K562 (cell line): ENCODE measurements around the gene CHCHD4. TPM values are rescaled to one million over a fixed set of nuclear protein-coding genes. Genes with fewer than 3 reads are reported as not detected.
A peak's percentile ranks its signal among the peaks of the same experiment; 100 is the strongest.

ENCODE experiments used
- ARID1B ChIP-seq: fragments of 450-650 bp; IDR thresholded peaks from 2 replicates; pipeline ENCODE4 v1.6.1; 2016; ENCODE audit warnings: antibody characterized with exemption, mild to moderate bottlenecking, inconsistent platforms
- ATF7 ChIP-seq: fragments of 450-650 bp; IDR thresholded peaks from 2 replicates; pipeline ENCODE4 v1.7.1; 2014; ENCODE audit warnings: mild to moderate bottlenecking, moderate library complexity
- BCOR ChIP-seq: fragments of 450-650 bp; IDR thresholded peaks from 2 replicates; pipeline ENCODE4 v1.6.1; 2016
- DNMT1 ChIP-seq: fragments of 450-650 bp; IDR thresholded peaks from 2 replicates; pipeline ENCODE4 v1.6.1; 2016; ENCODE audit warnings: antibody characterized with exemption, mild to moderate bottlenecking
- ERF ChIP-seq: fragments of 450-650 bp; formaldehyde crosslinking; IDR thresholded peaks from 2 replicates; pipeline ENCODE4 v1.4.0; 2020; ENCODE audit warnings: mild to moderate bottlenecking, mixed read lengths
- GABPB2 ChIP-seq: fragments of 250-450 bp; sonication (Bioruptor Pico); conservative IDR thresholded peaks from 2 replicates; pipeline ENCODE4 v1.5.1; 2021; ENCODE audit warnings: mild to moderate bottlenecking
- HDAC2 ChIP-seq: fragments of 450-650 bp; IDR thresholded peaks from 2 replicates; pipeline ENCODE4 v1.6.1; 2016; ENCODE audit warnings: mild to moderate bottlenecking
- MYBL2 ChIP-seq, 2 experiments: fragments of 450-650 bp in 1 of 2; sonication (generic) in 1 of 2; formaldehyde crosslinking in 1 of 2; IDR thresholded peaks; 2 replicates each; pipeline versions ENCODE4 v1.6.1 to v1.8.1; 2017 to 2022; ENCODE audit warnings: borderline replicate concordance in 1 of 2, inconsistent platforms in 1 of 2, low read depth in 1 of 2, mild to moderate bottlenecking in 1 of 2, missing genetic modification reagents in 1 of 2, moderate library complexity in 1 of 2
- RBM14 ChIP-seq: fragments of 200-400 bp; formaldehyde crosslinking; IDR thresholded peaks from 2 replicates; pipeline ENCODE4 v1.6.1; 2018; ENCODE audit warnings: low read depth, mild to moderate bottlenecking, low read length, moderate library complexity, borderline replicate concordance; ENCODE audit not compliant: insufficient read depth
- RNF2 ChIP-seq: sonication (generic); IDR thresholded peaks from 2 replicates; pipeline ENCODE4 v1.6.1; 2016
- ZFP30 ChIP-seq: fragments of 250-450 bp; sonication (Bioruptor Pico); IDR thresholded peaks from 2 replicates; pipeline ENCODE4 v1.8.0; 2022; ENCODE audit warnings: moderate library complexity, mild to moderate bottlenecking, inconsistent platforms, borderline replicate concordance
- ZNF124 ChIP-seq: sonication (generic); formaldehyde crosslinking; IDR thresholded peaks from 2 replicates; pipeline ENCODE4 v1.8.1; 2022; ENCODE audit warnings: missing genetic modification reagents
- ZNF3 ChIP-seq: fragments of 250-450 bp; sonication (Bioruptor Pico); IDR thresholded peaks from 2 replicates; pipeline ENCODE4 v1.5.0; 2021; ENCODE audit warnings: mild to moderate bottlenecking, moderate library complexity
- polyA plus RNA-seq, 8 experiments: library from polyadenylated mRNA; depleted of rRNA in 4 of 8; stranded (reverse) in 5 of 8; unstranded in 3 of 8; fragments of >200 nt; fragmentation: Nextera tagmentation in 2 of 8; fragmentation: Illumina TruSeq in 1 of 8; extraction: Ambion mirVana in 2 of 8; extraction: Trizol in 1 of 8; gene quantifications; 2 replicates each; pipeline versions ENCODE4 v1.2.1 to v1.2.3, GENCODE V29; 2011 to 2014; ENCODE audit warnings: inconsistent platforms in 1 of 8, missing spikeins in 1 of 8
- total RNA-seq, 7 experiments: library from RNA; depleted of rRNA in 6 of 7; stranded (reverse); fragments of >200 nt in 6 of 7; fragmentation: Illumina TruSeq in 2 of 7; extraction: Trizol in 2 of 7; gene quantifications; 2 replicates each; pipeline versions ENCODE4 v1.2.1 to v1.2.3, GENCODE V29; 2011 to 2021; ENCODE audit warnings: low replicate concordance in 1 of 7
- TF ChIP-seq, protein P1 (sequence below): fragments of 450-650 bp; IDR thresholded peaks from 2 replicates; pipeline ENCODE4 v1.6.1; 2014; ENCODE audit warnings: low read depth, mild to moderate bottlenecking, moderate library complexity, borderline replicate concordance
- TF ChIP-seq, protein P2 (sequence below): fragments of 250-450 bp; sonication (Bioruptor Pico); IDR thresholded peaks from 2 replicates; pipeline ENCODE4 v1.5.0; 2020; ENCODE audit warnings: mild to moderate bottlenecking, borderline replicate concordance
- TF ChIP-seq, protein P3 (sequence below), 2 experiments: fragments of 250-450 bp in 1 of 2; fragments of 450-650 bp in 1 of 2; sonication (Bioruptor Pico) in 1 of 2; IDR thresholded peaks; 2 replicates each; pipeline versions ENCODE4 v1.6.1 to v1.8.0; 2016 to 2021; ENCODE audit warnings: mild to moderate bottlenecking in 2 of 2, moderate library complexity in 2 of 2, missing compliant biosample characterization in 1 of 2, missing genetic modification characterization in 1 of 2
- TF ChIP-seq, protein P4 (sequence below): fragments of 450-650 bp; formaldehyde crosslinking; IDR thresholded peaks from 2 replicates; pipeline ENCODE4 v1.4.0; 2022; ENCODE audit warnings: missing genetic modification characterization
- TF ChIP-seq, protein P5 (sequence below): IDR thresholded peaks from 2 replicates; pipeline ENCODE4 v1.6.1; 2014; ENCODE audit warnings: antibody characterized with exemption
- TF ChIP-seq, protein P6 (sequence below): fragments of 450-650 bp; IDR thresholded peaks from 2 replicates; pipeline ENCODE4 v1.6.1; 2016

The CHCHD4 gene
- total and polyA plus RNA-seq, 9 of the 15 experiments (the other 6 are each of a cell fraction or from before 2014, with no cell fraction given) = 55.4 to 225 (median 77.2) TPM

DNA sequence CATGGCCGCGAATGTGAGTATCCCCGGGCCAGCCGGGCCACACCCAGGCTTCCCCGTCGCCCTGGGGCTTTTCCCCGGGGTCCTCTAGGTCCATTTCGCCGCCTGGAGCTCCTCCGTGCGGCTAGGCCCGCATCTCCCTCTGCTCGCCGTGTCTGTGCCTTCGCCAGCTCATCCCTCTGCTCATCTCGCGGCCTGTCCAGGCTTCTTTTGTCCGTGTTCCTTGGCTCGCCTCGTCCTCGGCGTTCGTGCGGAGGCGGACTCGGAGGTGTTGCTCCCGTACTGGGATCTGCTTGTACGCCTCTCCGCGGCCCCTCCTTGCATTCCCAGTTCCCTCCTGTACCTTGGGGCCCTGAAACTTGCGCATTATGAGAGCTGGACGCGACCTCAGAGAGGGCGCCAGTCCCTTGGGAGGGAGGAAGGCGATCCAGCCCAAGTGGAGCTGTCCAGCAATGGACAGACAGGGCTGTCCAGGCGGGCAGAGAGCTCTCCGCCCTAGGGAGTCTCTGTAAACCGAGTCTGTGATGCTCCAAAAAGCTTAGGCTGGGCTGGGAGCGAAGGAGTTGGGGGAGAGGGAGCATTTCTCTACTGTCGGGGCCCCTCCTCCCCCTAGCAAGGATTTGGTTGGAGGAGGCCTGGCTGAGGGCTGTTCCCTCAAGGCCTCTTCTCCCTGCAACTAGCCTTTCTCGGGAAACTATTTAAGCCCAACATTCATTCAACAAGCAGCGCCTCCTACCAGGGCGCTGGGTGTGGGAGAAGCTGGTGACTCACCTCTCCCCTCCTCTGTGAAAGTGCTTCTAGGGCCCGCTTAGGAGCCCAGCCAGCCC is 735 bp upstream of the CHCHD4 start (continued):
- TF ChIP-seq, protein P1, sequence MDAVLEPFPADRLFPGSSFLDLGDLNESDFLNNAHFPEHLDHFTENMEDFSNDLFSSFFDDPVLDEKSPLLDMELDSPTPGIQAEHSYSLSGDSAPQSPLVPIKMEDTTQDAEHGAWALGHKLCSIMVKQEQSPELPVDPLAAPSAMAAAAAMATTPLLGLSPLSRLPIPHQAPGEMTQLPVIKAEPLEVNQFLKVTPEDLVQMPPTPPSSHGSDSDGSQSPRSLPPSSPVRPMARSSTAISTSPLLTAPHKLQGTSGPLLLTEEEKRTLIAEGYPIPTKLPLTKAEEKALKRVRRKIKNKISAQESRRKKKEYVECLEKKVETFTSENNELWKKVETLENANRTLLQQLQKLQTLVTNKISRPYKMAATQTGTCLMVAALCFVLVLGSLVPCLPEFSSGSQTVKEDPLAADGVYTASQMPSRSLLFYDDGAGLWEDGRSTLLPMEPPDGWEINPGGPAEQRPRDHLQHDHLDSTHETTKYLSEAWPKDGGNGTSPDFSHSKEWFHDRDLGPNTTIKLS = no peak
- TF ChIP-seq, protein P2, sequence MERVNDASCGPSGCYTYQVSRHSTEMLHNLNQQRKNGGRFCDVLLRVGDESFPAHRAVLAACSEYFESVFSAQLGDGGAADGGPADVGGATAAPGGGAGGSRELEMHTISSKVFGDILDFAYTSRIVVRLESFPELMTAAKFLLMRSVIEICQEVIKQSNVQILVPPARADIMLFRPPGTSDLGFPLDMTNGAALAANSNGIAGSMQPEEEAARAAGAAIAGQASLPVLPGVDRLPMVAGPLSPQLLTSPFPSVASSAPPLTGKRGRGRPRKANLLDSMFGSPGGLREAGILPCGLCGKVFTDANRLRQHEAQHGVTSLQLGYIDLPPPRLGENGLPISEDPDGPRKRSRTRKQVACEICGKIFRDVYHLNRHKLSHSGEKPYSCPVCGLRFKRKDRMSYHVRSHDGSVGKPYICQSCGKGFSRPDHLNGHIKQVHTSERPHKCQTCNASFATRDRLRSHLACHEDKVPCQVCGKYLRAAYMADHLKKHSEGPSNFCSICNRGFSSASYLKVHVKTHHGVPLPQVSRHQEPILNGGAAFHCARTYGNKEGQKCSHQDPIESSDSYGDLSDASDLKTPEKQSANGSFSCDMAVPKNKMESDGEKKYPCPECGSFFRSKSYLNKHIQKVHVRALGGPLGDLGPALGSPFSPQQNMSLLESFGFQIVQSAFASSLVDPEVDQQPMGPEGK (CRISPR knock-in tag) = no peak
- TF ChIP-seq GABPB2 (CRISPR knock-in tag) (no peak), ERF (no peak), MYBL2 (IDR thresholded peaks at IDR 0.05; ENCODE audit: low read depth) (no peak), MYBL2 (CRISPR knock-in tag; IDR thresholded peaks at IDR 0.05; ENCODE audit: borderline replicate concordance) (no peak), RBM14 (no peak), ZFP30 (CRISPR knock-in tag) (no peak), ATF7 (peak; percentile 48), RNF2 (0 out of 2 replicates have a peak, but pooled peaks have one; percentile 3), ARID1B (peak; percentile 68), ZNF124 (no peak), HDAC2 (peak; percentile 92), BCOR (no peak; the same call in 1 of the 2 replicates), ZNF3 (peak; percentile 75; the same call in 1 of the 2 replicates), DNMT1 (no peak)
- TF ChIP-seq, protein P3, sequence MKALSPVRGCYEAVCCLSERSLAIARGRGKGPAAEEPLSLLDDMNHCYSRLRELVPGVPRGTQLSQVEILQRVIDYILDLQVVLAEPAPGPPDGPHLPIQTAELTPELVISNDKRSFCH (CRISPR knock-in tag; IDR thresholded peaks at IDR 0.05) = no peak
- TF ChIP-seq, protein P3 (tag; IDR thresholded peaks at IDR 0.05) = no peak
- TF ChIP-seq, protein P4, sequence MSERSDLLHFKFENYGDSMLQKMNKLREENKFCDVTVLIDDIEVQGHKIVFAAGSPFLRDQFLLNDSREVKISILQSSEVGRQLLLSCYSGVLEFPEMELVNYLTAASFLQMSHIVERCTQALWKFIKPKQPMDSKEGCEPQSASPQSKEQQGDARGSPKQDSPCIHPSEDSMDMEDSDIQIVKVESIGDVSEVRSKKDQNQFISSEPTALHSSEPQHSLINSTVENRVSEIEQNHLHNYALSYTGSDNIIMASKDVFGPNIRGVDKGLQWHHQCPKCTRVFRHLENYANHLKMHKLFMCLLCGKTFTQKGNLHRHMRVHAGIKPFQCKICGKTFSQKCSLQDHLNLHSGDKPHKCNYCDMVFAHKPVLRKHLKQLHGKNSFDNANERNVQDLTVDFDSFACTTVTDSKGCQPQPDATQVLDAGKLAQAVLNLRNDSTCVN (CRISPR knock-in tag) = 0 out of 2 replicates have a peak, but pooled peaks have one; percentile 36
- TF ChIP-seq, protein P5, sequence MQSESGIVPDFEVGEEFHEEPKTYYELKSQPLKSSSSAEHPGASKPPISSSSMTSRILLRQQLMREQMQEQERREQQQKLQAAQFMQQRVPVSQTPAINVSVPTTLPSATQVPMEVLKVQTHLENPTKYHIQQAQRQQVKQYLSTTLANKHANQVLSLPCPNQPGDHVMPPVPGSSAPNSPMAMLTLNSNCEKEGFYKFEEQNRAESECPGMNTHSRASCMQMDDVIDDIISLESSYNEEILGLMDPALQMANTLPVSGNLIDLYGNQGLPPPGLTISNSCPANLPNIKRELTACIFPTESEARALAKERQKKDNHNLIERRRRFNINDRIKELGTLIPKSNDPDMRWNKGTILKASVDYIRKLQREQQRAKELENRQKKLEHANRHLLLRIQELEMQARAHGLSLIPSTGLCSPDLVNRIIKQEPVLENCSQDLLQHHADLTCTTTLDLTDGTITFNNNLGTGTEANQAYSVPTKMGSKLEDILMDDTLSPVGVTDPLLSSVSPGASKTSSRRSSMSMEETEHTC = no peak
- TF ChIP-seq, protein P6, sequence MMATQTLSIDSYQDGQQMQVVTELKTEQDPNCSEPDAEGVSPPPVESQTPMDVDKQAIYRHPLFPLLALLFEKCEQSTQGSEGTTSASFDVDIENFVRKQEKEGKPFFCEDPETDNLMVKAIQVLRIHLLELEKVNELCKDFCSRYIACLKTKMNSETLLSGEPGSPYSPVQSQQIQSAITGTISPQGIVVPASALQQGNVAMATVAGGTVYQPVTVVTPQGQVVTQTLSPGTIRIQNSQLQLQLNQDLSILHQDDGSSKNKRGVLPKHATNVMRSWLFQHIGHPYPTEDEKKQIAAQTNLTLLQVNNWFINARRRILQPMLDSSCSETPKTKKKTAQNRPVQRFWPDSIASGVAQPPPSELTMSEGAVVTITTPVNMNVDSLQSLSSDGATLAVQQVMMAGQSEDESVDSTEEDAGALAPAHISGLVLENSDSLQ = no peak
